TTC549 (cell line): ENCODE data around the gene CFAP299.

Experiments
- FAIRE-seq: peaks from 2 replicates; lab custom pipeline; 2012; peaks lifted over from hg19 to GRCh38; lab: Jason Lieb, UNC

CFAP299 gene

DNA sequence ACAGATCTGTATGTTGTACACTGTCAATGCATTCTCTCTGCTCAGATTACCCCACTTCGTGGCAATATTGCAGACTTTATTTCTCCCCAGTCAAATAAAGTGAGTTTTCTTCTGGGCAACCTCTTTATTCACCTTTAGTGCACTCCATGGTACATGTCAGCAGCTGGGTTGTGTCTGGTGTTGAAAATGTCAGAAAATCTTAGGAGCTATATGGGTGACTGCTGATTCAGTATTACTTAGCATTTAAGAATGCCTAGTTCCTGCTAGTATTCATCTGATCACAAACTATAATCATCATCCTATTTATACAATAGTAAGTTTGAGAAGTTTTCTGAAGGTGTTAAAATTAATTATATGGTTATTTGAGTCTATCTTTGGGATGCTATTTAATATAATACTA is 112.5 kb downstream of the CFAP299 start:
- no peak for FAIRE-seq

DNA sequence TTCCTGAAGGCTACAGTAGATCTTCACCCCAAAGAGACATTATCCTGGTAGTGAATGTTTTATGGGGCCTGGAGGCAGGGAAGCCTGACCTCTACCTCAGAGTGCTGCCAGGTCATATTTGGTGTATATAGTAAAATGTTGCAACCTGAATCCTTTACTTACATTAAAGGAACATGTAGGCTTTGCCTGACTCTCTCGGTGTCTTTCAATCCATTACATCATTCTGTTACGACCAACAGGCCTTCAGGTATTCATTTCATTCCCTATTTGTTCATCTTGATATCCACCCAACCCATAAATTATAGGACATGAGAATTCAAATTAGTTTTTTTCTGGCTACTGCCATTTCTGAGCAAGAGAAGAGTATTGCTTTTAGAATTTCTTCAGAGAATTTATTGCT is 116.5 kb downstream of the CFAP299 start:
- no peak for FAIRE-seq

DNA sequence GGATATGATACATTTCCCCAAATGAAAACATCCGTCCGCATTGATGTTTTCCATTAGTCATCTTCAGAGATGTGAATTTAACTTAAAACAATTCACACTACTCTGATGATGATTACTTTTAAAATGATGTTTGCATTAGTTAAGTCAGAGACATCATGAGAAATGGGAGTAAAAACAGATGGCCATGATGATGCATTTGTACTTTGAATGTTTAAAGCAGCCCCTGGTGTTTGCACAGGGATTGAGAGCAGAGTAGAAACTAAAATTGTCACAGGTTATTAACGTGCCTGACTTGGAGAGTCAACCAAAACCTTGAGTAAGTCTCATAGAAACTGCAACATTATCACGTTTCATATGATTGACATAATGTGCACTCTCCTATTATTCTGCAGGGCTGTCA is 117.2 kb downstream of the CFAP299 start:
- FAIRE-seq, result no peak

DNA sequence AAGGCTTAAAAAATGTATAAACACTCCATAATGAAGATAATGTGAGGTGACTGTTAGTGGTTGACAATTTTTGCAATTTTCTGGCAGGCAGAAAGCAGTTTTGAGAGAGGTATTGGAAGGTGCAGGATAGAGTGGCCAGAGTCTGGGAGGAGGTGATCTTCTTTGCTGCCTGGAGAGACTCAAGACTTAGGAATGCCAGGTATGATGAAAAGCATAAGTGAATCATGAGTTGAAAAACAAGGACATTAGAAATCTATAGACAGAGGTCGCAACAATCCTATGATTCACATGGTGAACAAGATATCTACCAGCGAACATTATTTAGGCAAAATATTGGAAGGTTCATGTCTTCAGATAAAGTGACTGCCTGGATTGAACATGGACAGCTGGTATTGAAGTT is 118.5 kb downstream of the CFAP299 start:
- no peak for FAIRE-seq

- no peak for FAIRE-seq
Measured at GRCh38 chr4:80454556-80454955, 119.0 kb downstream of the CFAP299 start.

GRCh38 chr4:80459918-80460473 is 124.5 kb downstream of the CFAP299 start:
- FAIRE-seq, result no peak

DNA sequence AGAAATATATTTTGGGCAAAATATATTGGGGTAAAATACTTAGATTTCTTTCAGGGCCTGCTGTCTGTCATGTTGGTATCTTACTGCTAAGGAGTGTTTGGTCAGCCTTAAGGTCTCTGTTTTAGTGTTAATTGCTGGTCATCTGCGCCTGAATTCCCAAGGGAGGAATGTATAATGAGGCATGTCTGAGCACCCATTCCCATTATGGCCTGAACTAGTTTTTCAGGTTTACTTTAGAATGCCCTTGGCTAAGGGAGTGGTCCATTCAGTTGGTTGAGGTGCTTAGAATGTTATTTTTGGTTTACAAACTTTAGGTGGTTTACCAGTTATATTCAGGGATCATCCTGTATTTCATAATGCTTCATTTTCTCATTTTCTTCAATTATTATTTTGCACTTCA is 125.9 kb downstream of the CFAP299 start:
- no peak for FAIRE-seq

- no peak for FAIRE-seq
Measured at GRCh38 chr4:80462621-80463091, 127.1 kb downstream of the CFAP299 start.

DNA sequence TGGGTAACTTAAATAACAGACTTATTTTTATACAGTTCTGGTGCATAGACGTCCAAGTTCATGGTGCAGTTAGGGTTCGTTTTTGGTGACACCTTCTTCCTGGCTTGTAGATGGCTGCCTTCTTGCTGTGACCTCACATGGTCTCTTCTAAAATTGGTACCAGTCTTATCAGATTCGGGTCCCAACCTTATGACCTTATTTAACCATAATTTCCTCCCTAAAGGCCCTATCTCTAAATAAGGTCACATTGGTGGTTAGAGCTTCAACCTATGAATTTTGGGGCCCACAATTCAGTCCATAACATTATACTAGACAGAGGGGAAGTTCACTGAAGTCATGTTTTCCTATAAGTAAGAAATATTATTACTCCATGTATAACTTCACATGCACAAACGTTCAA is 128.0 kb downstream of the CFAP299 start:
- FAIRE-seq, result no peak

DNA sequence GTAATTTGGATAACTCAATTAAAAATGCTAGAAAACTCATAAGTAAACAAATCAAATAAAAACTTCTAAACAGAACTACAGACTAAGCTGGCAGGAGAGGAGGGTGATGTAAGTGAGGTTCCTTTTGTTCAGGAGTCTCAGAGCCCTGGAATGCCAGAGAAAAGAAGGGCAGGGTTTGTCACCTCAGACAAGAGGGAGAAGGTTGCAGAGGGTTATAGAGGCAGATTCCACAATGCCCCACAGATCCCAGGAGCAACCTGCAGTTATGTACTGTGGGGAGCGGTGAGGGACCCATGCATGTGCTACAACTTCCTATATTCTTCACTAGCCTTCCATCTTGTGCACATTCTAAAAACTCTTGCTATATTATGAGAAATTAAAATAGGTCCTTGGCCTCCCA is 129.7 kb downstream of the CFAP299 start:
- FAIRE-seq, result no peak

DNA sequence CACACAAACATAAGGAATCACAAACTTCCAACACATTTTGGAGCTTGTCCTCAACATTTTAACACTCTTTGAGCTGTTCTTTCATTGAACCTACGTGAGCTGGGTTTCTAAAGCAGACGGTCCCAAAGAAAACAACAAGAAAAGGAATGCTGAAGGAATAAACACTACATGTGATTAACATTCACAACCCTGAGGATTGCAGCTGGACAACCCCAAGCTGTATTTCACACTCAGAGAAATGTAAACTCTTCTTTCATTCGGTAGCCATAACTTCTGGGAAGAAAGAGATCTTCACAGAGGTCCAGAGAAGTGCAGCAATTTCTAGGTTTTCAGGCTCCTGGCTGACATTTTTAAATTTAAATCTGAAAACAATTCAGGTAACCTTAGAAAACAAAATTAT is 130.2 kb downstream of the CFAP299 start:
- no peak for FAIRE-seq

GRCh38 chr4:80466618-80467017 is 131.1 kb downstream of the CFAP299 start:
- no peak for FAIRE-seq

DNA sequence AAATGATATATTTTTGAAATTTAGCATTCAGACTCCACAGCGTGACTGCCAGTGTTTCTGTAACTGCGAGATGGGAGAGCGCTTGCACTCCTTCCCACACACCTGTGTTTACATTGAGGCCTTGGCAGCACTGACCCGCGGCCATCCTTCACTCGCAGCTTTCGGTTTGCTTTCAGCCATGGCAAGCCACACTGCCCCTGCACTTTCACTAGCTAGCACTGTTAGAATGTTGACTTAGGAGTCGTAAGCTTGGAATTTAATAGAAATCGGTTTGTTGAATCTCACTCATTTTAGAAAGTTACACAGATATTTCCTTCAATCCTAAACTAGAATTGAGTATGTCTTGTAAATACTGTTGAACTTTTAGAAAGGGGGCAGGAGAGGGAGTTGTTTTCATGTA is 136.2 kb downstream of the CFAP299 start:
- FAIRE-seq, result no peak

DNA sequence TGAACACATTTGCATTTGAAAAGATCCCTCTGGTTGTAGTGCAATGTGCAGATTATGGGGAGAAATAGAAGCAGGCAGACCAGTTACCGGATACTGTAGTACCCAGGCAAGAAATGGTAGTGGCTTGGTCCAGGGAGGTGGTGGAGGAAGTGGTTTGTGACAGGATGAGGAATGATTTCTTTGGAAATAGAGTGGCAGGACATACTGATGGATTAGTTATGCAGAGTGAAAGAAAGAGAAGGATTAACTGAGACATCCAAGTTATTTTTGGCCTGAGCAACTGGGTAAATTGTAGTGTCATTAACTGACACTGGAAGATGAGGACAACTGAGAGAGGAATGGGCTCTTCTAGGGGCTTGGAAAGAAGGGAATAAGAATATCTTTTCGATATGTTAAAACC is 139.7 kb downstream of the CFAP299 start:
- no peak for FAIRE-seq

DNA sequence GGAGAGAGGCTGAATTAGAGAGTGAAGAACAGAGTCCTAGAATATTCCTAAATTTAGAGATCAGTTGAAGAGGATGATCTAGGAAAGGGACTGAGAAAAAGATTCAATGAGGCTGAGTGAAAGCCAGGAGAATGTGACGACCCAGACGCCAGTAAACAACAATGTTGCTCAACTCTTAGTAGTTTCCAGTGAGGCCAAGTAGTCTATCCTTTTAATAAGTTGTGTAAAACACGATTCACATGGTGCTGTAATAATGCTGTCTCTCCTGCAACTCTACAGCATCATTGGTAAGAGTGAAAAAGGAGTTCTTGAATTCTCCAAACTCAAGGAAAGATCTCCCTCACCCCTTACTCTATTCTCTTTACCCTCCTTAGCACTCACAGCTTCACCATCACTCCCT is 140.3 kb downstream of the CFAP299 start:
- FAIRE-seq, result no peak

DNA sequence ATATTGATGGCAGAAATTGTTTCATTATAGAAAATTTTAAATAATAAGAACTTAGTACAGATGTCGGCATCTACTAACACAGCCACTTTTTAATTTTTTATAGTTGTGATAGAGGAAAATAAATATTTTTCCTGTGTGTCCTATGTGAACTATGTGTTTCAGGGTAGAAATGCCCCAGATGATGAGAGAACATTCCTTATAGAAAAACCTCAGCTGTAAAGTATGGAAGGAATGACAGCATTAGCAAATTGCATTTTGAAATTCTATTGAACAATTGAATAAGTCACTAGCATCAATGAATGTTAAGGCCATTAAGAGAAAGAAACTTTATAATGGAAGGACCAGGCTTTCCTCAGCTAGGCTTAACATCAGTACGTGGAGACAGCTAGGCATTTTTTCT is 149.2 kb downstream of the CFAP299 start:
- no peak for FAIRE-seq

DNA sequence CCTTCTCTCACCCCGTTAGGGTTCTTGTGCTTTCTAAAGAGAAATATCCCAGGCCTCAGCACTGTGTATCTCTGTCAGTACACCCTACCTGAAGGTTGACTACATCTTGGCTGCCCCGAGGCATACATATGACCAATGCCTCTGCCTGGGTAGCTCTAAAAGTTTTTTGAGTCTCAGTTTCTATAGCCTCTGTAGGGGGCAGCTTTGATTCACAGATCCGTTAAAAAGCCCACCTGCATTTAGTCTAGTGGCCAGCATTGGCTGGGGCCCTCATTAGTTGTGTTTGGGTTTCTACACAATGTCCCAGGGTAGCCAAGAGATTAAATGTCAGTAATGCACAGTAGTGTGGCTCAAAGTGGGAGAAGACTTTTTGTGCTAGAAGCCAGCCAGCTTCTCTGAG is 151.1 kb downstream of the CFAP299 start:
- FAIRE-seq, result no peak

DNA sequence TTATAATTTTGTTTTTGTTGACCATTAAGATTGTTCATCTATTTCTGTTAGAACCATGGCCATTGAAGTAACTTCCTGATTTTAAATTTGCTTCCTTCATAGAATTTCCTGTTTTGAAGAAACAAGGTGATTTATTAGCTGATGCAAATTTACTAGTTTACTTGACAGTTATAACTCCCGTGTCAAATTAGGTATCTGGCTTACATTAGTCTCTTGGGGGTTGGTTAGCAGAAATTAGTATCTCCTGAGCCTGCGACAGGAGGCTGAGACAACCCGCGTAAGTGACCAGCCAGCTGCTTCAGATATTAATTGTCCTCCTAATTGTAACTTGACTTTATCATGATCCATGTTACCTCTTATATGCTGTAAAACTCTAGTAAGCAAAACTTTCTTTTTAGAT is 154.3 kb downstream of the CFAP299 start:
- FAIRE-seq, result no peak

GRCh38 chr4:80492761-80493160 is 157.2 kb downstream of the CFAP299 start:
- FAIRE-seq, result no peak

GRCh38 chr4:80495865-80496264 is 160.3 kb downstream of the CFAP299 start:
- FAIRE-seq, result no peak

GRCh38 chr4:80498725-80499124 is 163.2 kb downstream of the CFAP299 start:
- FAIRE-seq, result no peak

- FAIRE-seq, result no peak
Measured at GRCh38 chr4:80500613-80501012, 165.1 kb downstream of the CFAP299 start.

GRCh38 chr4:80507077-80507476 is 171.5 kb downstream of the CFAP299 start:
- FAIRE-seq, result no peak

- FAIRE-seq, result no peak
Measured at GRCh38 chr4:80507507-80507906, 172.0 kb downstream of the CFAP299 start.

DNA sequence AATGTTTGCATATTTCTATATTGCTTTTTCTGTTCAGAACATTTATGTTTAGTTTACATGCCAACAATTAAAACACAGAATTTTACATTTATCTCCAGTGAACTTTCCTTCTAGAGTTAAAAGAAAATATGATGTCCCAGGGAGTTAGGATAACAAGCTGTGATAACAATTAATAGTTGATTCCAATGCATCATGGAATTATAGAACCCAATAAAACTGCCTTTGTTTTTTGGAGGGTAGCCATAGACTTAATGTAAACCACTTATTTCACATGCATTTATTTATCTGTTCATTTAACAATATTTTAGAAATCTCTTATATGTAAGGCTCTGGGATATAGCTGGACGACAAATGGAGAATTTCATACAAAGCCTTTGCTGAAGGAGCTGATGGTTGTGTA is 180.0 kb downstream of the CFAP299 start:
- no peak for FAIRE-seq
